ENCODE data around the gene GATA6.

Gene GATA6

GRCh38 chr18:22167091-22167470, 2.3 kb upstream of the GATA6 start:
- DNase-seq = no peak

DNA sequence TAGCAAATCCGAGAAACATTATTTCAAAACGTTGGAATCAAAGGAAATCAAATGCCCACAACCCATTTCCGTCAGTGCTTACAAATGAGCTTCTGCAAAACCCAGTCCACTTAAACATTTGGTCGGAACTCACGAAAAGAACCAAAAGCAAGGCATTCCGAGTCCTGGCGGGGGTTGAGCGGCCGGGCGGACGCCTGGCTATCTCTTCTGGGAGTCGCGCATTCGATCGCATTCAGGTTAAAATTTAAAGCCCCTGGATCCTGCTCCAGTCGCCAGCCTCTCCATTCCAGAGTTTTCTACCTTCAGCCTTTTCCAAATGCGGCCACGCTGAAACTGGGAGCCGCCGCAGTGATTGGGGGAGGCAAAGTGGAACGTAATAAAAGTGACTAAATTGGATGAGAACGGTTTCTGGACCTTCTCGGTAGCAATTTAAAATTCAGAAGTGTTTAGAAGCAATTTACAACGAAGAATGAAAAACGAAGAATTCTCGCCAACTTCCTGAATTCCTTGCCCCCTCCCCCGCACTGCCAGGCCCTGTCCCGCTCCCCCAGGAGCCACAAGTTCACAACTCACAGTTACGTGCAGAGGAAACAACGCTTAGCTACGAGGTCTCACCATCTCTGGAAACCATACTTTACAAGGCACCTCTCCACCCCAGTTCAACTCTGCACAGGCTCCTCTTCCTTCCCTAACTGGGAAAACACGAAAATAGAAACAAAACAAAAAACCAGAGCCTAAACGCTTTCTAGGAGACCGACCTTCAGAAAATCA, 1.7 kb upstream of the GATA6 start:
- peak; percentile 65 for DNase-seq

DNA sequence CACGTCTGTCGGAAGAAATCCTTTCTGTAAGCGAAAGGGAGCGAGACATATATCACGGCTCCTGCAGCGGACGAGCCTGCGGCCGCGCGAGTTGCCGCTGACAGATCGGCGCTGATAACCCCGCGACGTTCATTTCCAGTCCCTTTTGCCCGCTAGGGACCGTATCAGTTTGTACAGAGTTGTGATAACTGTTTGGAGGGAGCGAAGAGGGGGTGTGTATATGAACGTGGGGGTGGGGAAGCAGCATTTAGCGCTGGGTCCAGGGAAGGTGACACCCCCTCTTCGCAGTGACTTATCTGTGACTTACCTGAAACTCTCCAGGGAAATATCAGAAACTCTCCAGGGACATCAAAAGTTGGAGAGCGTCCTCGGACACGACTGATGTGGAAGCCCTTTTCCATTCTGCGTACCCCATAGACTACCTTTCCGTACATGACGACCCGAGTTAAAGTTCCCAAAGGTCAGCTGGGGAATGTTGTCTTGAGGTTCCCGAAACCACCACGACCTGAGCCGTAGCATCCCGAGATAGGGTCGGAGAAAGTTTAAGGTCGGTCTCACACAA, 948 bp upstream of the GATA6 start:
- DNase-seq = peak; percentile 33

DNA sequence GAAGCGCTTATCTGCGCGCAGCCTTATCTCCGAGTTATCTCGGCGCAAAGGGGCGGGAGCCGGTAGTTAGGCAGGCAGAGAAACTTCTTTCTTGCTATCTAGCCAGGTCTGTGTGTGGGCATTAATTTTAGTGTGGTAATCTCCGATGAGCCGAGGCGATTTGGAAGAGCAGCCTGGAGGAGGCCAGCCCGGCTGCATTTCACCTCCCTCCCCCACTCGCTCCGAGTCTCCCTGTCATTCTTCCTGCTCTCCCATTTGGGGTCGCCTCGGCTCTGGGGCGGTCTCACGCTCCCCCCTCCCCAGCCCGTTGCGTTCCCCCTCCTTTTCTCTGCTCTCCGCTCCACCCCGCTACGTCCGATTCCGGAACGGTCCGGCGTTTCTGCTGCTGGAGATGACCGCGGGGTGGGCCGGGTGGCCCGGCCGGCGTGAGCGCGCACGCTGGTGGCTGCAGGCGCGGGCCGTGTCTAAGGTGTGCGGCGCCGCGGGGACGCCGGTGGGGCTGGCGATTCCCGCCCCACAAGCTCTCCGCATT, 566 bp downstream of the GATA6 start:
- DNase-seq = peak; percentile 61

DNA sequence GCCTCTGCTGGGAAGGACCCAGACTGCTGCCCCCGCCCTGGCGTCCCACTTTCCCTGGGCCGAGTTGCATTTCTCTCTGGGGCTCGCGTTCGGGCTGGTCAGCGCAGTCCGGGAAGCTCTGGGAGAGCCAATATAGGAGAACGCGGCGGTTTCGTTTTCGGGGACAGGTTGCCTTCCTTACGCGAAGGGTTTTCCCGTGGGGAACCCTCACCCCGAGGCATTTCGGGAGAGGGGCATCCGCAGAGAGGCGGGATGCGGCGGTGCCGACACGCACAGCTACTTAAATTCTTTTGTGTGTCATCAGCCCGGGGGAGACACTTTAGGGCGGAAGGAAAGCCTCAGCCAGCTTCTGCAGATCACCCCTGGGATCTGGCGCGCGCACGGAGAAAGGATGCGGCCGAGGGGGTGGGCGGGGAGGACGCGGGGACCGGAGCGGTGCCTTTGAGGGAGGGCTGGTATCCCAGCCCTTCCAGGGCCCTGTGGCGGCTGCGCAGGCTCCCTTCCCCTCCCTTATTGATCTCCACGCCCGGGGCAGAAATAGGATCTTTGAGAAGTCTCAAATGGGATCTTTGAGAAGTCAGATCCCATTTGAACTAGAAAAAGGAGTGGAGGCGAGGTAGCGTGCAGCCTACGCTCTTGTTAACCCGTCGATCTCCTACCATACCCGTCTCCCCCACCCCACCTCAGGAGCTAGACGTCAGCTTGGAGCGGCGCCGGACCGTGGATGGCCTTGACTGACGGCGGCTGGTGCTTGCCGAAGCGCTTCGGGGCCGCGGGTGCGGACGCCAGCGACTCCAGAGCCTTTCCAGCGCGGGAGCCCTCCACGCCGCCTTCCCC, 1.2 kb downstream of the GATA6 start:
- DNase-seq = peak; percentile 39

DNA sequence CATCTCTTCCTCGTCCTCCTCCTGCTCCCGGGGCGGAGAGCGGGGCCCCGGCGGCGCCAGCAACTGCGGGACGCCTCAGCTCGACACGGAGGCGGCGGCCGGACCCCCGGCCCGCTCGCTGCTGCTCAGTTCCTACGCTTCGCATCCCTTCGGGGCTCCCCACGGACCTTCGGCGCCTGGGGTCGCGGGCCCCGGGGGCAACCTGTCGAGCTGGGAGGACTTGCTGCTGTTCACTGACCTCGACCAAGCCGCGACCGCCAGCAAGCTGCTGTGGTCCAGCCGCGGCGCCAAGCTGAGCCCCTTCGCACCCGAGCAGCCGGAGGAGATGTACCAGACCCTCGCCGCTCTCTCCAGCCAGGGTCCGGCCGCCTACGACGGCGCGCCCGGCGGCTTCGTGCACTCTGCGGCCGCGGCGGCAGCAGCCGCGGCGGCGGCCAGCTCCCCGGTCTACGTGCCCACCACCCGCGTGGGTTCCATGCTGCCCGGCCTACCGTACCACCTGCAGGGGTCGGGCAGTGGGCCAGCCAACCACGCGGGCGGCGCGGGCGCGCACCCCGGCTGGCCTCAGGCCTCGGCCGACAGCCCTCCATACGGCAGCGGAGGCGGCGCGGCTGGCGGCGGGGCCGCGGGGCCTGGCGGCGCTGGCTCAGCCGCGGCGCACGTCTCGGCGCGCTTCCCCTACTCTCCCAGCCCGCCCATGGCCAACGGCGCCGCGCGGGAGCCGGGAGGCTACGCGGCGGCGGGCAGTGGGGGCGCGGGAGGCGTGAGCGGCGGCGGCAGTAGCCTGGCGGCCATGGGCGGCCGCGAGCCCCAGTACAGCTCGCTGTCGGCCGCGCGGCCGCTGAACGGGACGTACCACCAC, 2.1 kb downstream of the GATA6 start:
- DNase-seq = no peak

- DNase-seq = no peak
Observed at GRCh38 chr18:22172120-22172582, 2.8 kb downstream of the GATA6 start.

DNA sequence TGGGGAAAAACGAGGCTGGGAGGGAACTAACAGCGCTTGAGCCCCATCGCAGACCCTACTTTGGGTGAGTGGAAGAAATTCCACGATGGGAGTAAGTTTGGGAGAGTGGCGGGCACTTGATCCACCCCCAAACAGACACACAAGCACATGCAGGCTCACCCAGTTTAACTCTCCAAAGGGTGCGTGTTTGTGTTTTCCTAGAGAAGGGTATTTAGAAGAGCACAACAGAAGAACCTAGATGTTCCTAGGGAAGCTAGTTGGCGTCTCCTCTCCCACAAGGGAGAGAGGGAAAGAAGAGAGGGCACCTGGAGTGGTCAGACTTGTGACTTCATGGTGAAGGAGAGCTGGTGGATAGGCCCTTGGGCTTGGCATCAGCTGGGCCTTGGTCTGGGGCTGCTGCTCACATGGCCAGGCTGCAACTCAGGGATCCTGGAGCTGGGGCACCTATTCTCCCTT, 3.2 kb downstream of the GATA6 start:
- no peak for DNase-seq

GRCh38 chr18:22173221-22173927, 4.0 kb downstream of the GATA6 start:
- DNase-seq = no peak

GRCh38 chr18:22173928-22174301, 4.5 kb downstream of the GATA6 start:
- no peak for DNase-seq

DNA sequence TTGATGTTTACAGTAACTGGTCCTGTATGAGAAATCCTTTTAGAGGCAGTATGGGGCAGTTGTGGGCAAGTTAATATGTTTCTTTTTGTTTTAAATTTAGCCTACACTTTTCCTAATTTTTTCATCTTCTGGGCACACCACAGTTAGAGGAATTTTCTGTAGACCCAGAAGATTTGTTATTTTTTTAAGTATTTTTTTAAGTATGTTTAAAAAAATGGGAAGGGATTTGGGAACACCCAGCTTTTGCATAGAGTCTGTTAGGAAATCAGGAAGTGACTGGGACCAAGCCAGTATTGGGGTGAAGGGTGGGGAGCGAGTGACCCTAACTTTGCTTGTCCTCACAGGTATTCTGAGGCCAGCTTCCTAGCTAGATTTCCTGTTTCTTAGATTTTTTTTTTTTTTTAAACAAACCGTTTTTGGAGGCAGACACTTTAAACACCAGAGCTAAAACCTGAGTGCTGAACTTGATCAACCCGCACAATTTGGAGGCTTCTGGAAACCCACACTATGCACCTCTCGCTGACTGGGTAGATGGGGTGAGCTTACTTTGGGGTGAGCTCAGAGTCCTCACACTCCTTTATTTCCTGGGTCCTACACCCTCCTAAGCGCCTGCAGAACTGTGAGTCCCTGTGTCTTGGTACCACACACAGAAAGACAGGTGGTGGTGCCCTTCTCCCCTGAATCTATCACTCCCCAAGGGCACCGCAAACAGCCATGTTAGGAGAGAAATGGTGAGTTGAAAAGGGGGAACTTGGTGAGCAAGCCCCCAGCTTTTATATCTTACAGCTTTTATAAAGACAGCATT, 5.2 kb downstream of the GATA6 start:
- DNase-seq = no peak

DNA sequence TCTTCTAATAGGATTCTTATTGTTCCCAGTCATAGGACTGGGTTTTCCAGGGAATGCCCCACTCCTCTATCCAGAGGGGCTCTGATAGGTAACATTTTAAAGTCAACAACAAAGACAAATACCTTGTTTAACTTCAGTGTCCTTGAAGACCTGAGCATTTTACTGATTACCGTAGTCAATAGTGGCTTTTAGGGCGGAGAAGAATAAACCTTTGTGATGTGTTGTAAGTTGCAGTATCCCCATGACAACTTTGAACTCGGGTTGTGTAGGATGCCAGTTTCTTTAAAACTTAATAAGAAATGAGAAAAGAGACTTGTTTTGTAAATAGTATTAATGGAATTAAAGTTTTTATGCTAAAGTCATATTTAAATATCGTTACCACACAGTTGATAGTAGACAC, 6.0 kb downstream of the GATA6 start:
- no peak for DNase-seq

GRCh38 chr18:22176420-22177326, 7.3 kb downstream of the GATA6 start:
- no peak for DNase-seq

DNA sequence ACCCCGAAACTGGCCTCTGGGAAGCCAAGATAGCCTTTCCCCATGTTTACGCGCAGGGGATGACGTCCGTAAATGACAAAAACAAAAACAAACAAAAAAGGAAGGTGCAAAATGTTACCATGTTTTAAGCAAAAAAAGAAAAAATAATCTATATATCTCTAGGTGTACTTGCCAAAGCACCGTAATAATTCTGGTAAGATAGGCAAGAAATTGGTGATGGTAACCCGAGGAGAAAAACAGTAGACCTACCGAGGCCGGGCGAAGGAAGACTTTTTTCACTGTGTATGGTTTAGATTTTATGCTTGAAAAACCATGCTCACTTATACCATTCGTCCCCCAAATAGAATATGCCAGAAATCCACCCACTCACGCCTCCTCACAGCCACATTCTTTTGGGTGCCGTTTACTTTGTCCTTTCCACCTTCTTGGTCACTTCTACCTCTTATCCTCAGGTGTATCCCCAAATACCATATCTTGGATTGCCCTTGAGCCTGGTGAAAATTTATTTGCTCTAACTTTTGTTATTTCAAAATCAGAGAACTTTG, 8.0 kb downstream of the GATA6 start:
- no peak for DNase-seq

GRCh38 chr18:22179174-22179573, 9.8 kb downstream of the GATA6 start:
- DNase-seq = no peak

GRCh38 chr18:22179631-22180030, 10.2 kb downstream of the GATA6 start:
- DNase-seq = no peak

GRCh38 chr18:22180722-22181121, 11.3 kb downstream of the GATA6 start:
- DNase-seq = no peak

DNA sequence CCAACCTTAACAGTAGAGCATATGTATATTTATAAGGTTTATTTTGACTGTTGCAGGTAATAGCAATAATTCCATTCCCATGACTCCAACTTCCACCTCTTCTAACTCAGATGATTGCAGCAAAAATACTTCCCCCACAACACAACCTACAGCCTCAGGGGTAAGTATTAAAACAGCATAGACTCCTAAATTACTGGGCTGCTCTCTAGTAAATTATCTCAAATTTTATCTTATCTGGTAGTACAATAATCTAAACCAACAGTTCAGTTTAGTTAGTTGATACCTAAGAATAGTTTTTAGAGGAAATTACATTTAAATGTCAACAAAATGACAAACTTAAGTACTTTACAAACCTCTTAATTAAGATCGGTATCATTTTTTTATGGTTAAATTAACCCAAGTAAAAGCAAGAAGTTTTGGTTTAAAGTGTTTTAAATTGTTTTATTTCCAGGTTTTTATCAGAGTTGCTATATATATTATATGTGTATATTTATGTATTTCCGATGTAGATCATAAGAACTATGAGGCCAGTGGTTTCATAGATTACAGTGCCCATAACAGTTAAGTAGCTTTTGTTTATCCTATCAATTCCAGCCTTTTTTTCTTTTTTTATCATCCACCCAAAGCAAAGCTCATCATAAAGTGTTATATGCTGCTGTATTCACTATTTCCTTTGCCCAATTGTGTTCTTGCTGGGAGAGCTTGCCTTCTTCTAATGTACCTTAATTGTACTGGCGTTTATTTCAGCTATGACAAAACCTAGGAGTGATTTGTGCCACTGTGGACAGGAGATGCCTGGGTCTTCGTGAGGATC, 13.7 kb downstream of the GATA6 start:
- no peak for DNase-seq
